PC-9 (cell line): Measurements from ENCODE around the gene PIBF1. TPM values are rescaled to one million over a fixed set of nuclear protein-coding genes. Genes with fewer than 3 reads are reported as not detected.

Source experiments
- BruUV-seq: library from RNA; stranded (reverse); fragments of 400-500 nt; replicated peaks from 2 replicates; lab custom pipeline; 2021; lab: Mats Ljungman, UMichigan
- CTCF ChIA-PET: fragments of 300-600 bp; sonication (Branson Sonifier 250); formaldehyde crosslinking; loops from one replicate; lab custom pipeline; 2022; ENCODE audit warnings: antibody characterized with exemption; lab: Charles Lee
- POLR2A ChIA-PET: fragments of 300-600 bp; sonication (Branson Sonifier 250); formaldehyde crosslinking; loops from one replicate; lab custom pipeline; 2022; ENCODE audit warnings: antibody characterized with exemption; ENCODE audit not compliant: unreplicated experiment; lab: Charles Lee
- DNase-seq, 2 experiments: peaks; one replicate each; pipeline versions ENCODE4 v3.0.0 to v3.0.0-alpha.2; 2015 to 2022; ENCODE audit warnings: mixed read lengths in 1 of 2
- H2AFZ ChIP-seq: fragments of 200-600 bp; sonication (generic); 2 replicates; pipeline ENCODE4 v1.8.1; 2017; ENCODE audit warnings: antibody characterized with exemption
- H3F3A ChIP-seq: fragments of 200-600 bp; sonication (generic); 2 replicates; pipeline ENCODE4 v1.8.1; 2017; ENCODE audit warnings: antibody characterized with exemption, mild to moderate bottlenecking, low read depth; ENCODE audit not compliant: insufficient read depth
- H3K27ac ChIP-seq: fragments of 200-600 bp; sonication (generic); 2 replicates; pipeline ENCODE4 v1.6.1; 2016; ENCODE audit warnings: mixed run types
- H3K27me3 ChIP-seq: fragments of 200-600 bp; sonication (generic); 2 replicates; pipeline ENCODE4 v1.6.1; 2016; ENCODE audit warnings: low read depth, mixed run types; ENCODE audit not compliant: insufficient read depth
- H3K36me3 ChIP-seq: fragments of 200-600 bp; sonication (generic); 2 replicates; pipeline ENCODE4 v1.6.1; 2016; ENCODE audit warnings: low read depth, mixed run types
- H3K4me1 ChIP-seq: fragments of 200-600 bp; sonication (generic); replicated peaks from 2 replicates; pipeline ENCODE4 v1.6.1; 2016; ENCODE audit warnings: mixed run types; ENCODE audit not compliant: insufficient read depth
- H3K4me2 ChIP-seq: fragments of 200-600 bp; sonication (generic); 2 replicates; pipeline ENCODE4 v1.6.1; 2017; ENCODE audit warnings: mixed run types
- H3K4me3 ChIP-seq: fragments of 200-600 bp; sonication (generic); 2 replicates; pipeline ENCODE4 v1.6.1; 2016; ENCODE audit warnings: mixed run types
- H3K79me2 ChIP-seq: fragments of 200-600 bp; sonication (generic); 2 replicates; pipeline ENCODE4 v1.6.1; 2017; ENCODE audit warnings: low read depth, mixed run types
- H3K9me2 ChIP-seq: fragments of 200-600 bp; sonication (generic); 2 replicates; pipeline ENCODE4 v1.8.1; 2017; ENCODE audit warnings: mild to moderate bottlenecking; ENCODE audit not compliant: insufficient read depth
- H3K9me3 ChIP-seq: fragments of 200-600 bp; sonication (generic); 2 replicates; pipeline ENCODE4 v1.8.1; 2016; ENCODE audit warnings: low read depth; ENCODE audit not compliant: insufficient read depth
- H4K20me1 ChIP-seq: fragments of 200-600 bp; sonication (generic); 2 replicates; pipeline ENCODE4 v1.8.1; 2017; ENCODE audit not compliant: insufficient read depth
- CTCF ChIP-seq: fragments of 200-600 bp; sonication (generic); conservative IDR thresholded peaks from 2 replicates; pipeline ENCODE4 v1.6.1; 2017; ENCODE audit warnings: mixed run types, antibody characterized with exemption, mild to moderate bottlenecking, moderate library complexity
- EZH2 ChIP-seq: fragments of 200-600 bp; sonication (generic); IDR thresholded peaks from 2 replicates; pipeline ENCODE4 v1.8.0; 2017; ENCODE audit warnings: antibody characterized with exemption, low read depth
- intact Hi-C: fragments of 100-400 bp; cut with micrococcal nuclease; formaldehyde crosslinking; loops from one replicate; pipeline ENCODE4 v1.10.0; 2022; ENCODE audit not compliant: unreplicated experiment
- total RNA-seq: library from RNA; stranded (reverse); gene quantifications from 2 replicates; pipeline ENCODE4 v1.2.3, GENCODE V29; 2021

Gene PIBF1
- total RNA-seq, 1 experiment from 2014 or later = 20.3 TPM

GRCh38 chr13:73054712-73055111 is 272.8 kb downstream of the PIBF1 start:
- Histone ChIP-seq H3K36me3 (no peaks in the 10 kb centered on the region), H3K27ac (peak overlapping the region; percentile 79; the same call in 1 of the 2 replicates), H3K9me2 (no peaks in the 10 kb centered on the region), H3K4me2 (peak overlapping the region; percentile 67; the same call in 1 of the 2 replicates), H3K4me3 (no peak overlapping the region), H4K20me1 (no peaks in the 10 kb centered on the region), H3K4me1 (peaks cover 43% of the 10 kb centered on the region), H3K27me3 (no peaks in the 10 kb centered on the region), H3F3A (peaks cover 19% of the 10 kb centered on the region), H3K79me2 (peaks cover 15% of the 10 kb centered on the region), H3K9me3 (no peaks in the 10 kb centered on the region), H2AFZ (no peak overlapping the region)
- intact Hi-C loops = loop anchor here (5.0 kb wide), 3 partner anchors 193 to 373 kb away; partner anchors contain the start of genes DIS3 and PIBF1
- CTCF ChIA-PET = no interaction called here
- POLR2A ChIA-PET = interaction anchor here (0.6 kb wide), 1 partner anchor 1252 kb away, joined by 5 read pairs; no protein-coding TSS in a partner anchor
- BruUV-seq = no TSS peak
- no peak for DNase-seq
- no peak for TF ChIP-seq EZH2
- no peak for TF ChIP-seq CTCF

- peak; percentile 48 to 94 for DNase-seq
- Histone ChIP-seq H3K9me2 (no peaks in the 10 kb centered on the region), H3K9me3 (no peaks in the 10 kb centered on the region), H3F3A (peaks cover 27% of the 10 kb centered on the region), H3K36me3 (peaks cover 6% of the 10 kb centered on the region; the same call in 1 of the 2 replicates), H3K4me1 (peaks cover 43% of the 10 kb centered on the region), H3K4me2 (peak overlapping the region; percentile 67), H3K79me2 (peaks cover 28% of the 10 kb centered on the region), H2AFZ (no peak overlapping the region), H3K27me3 (no peaks in the 10 kb centered on the region), H4K20me1 (no peaks in the 10 kb centered on the region), H3K4me3 (peak overlapping the region; percentile 30; the same call in 1 of the 2 replicates), H3K27ac (peak overlapping the region; percentile 79)
- POLR2A ChIA-PET = interaction anchor here (0.6 to 0.7 kb wide), 4 partner anchors 17 to 667 kb away, joined by 3 to 9 read pairs (median 6); no protein-coding TSS in a partner anchor
- intact Hi-C loops = loop anchor here (2.0 to 5.0 kb wide), 4 partner anchors 95 to 371 kb away; partner anchors contain the start of genes DIS3 and PIBF1
- TF ChIP-seq EZH2 (no peak), CTCF (no peak)
- no TSS peak for BruUV-seq
- CTCF ChIA-PET = interaction anchor here (0.5 kb wide), 1 partner anchor 43 kb away, joined by 7 read pairs; no protein-coding TSS in a partner anchor
These were observed 274.1 kb downstream of the PIBF1 start for GRCh38 chr13:73055813-73056564.

DNA sequence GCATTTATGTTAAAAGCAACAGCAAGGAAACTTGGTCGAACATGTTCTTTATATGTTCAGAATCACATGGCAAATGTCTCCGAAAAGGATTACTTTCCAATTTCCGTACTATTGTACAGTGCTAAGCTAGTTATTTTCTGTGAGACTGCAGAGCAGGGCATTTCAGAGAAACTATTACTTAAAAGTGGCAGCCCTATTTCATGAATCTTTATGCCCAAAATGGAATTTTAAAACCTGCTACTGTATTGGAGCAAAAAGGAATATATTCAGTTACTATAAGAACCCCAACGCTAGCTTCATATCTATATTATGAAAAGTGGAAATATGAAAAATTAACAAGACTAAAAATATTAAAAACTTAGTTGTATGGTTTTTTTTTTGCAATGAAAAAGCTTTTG is 274.6 kb downstream of the PIBF1 start:
- peak overlapping the region; percentile 79 for H3K27ac ChIP-seq
- H3F3A ChIP-seq = peaks cover 32% of the 10 kb centered on the region
- intact Hi-C loops = loop anchor here (2.0 to 5.0 kb wide), 4 partner anchors 96 to 371 kb away; partner anchors contain the start of genes DIS3 and PIBF1
- H2AFZ ChIP-seq = no peak overlapping the region
- H3K79me2 ChIP-seq = peaks cover 34% of the 10 kb centered on the region
- H4K20me1 ChIP-seq = no peaks in the 10 kb centered on the region
- no peak for DNase-seq
- H3K27me3 ChIP-seq = no peaks in the 10 kb centered on the region
- no peaks in the 10 kb centered on the region for H3K9me3 ChIP-seq
- no peaks in the 10 kb centered on the region for H3K9me2 ChIP-seq
- peak overlapping the region; percentile 67 for H3K4me2 ChIP-seq
- ChIA-PET CTCF (interaction anchor here (0.6 kb wide), 1 partner anchor 7 kb away, joined by 10 read pairs; no protein-coding TSS in a partner anchor), POLR2A (interaction anchor here (0.6 kb wide), 1 partner anchor 370 kb away, joined by 9 read pairs; no protein-coding TSS in a partner anchor)
- peaks cover 7% of the 10 kb centered on the region; the same call in 1 of the 2 replicates for H3K36me3 ChIP-seq
- TF ChIP-seq EZH2 = no peak
- no peak for TF ChIP-seq CTCF
- H3K4me3 ChIP-seq = peak overlapping the region; percentile 30; the same call in 1 of the 2 replicates
- peaks cover 43% of the 10 kb centered on the region for H3K4me1 ChIP-seq
- no TSS peak for BruUV-seq
